Neutrophil (primary cell): ENCODE data around the gene SLC16A7.

Source experiments
- H3K27ac ChIP-seq: fragments of 200-600 bp; sonication (generic); 2 replicates; pipeline ENCODE4 v1.5.1; 2016; ENCODE audit warnings: mild to moderate bottlenecking, moderate library complexity
- H3K27me3 ChIP-seq: fragments of 200-600 bp; sonication (generic); 2 replicates; pipeline ENCODE4 v1.6.0; 2016; ENCODE audit warnings: mild to moderate bottlenecking
- H3K36me3 ChIP-seq: fragments of 200-600 bp; sonication (generic); 2 replicates; pipeline ENCODE4 v1.5.1; 2017
- H3K4me1 ChIP-seq, 2 experiments: fragments of 200-600 bp in 1 of 2; sonication (generic) in 1 of 2; 1 replicate in 1 of 2; 2 replicates in 1 of 2; pipeline versions ENCODE4 v1.5.1 to v1.6.1; 2013 to 2016; ENCODE audit warnings: low read depth in 1 of 2, low read length in 1 of 2, mild to moderate bottlenecking in 1 of 2, moderate library complexity in 1 of 2; ENCODE audit not compliant: control insufficient read depth in 1 of 2, insufficient read depth in 1 of 2
- H3K4me3 ChIP-seq, 2 experiments: fragments of 200-600 bp in 1 of 2; sonication (generic) in 1 of 2; 1 replicate in 1 of 2; 2 replicates in 1 of 2; pipeline ENCODE4 v1.5.1; 2013 to 2016; ENCODE audit warnings: low read depth in 1 of 2, low read length in 1 of 2, mild to moderate bottlenecking in 1 of 2, moderate library complexity in 1 of 2
- H3K9me3 ChIP-seq: fragments of 200-600 bp; sonication (generic); 2 replicates; pipeline ENCODE4 v1.5.1; 2016
- TF ChIP-seq, protein P1 (sequence below): fragments of 200-600 bp; sonication (generic); IDR thresholded peaks from 2 replicates; pipeline ENCODE4 v1.5.1; 2016; ENCODE audit warnings: antibody characterized with exemption

SLC16A7 gene

DNA sequence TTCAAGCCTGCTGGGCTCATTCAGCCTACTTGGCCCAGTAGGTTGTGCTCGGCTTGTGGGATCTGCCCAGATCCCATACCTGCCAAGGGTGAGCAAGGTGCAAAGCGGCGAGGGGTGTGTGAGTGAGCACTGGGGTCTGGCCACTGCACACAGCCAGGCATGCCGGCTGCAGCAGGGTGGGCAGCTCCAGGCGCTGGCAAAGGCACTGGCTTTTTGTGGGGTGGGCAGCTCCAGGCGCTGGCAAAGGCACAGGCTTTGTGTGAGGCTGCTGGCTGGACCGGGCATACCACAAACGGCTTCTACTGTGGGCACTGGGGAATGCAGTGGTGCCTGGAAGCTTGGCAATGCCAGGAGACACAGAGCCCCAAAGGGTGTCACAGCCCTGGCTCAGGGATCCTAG, 137.4 kb downstream of the SLC16A7 start:
- no peak overlapping the region for H3K27ac ChIP-seq
- H3K9me3 ChIP-seq: no peaks in the 10 kb centered on the region
- H3K4me3 ChIP-seq: no peak overlapping the region
- H3K27me3 ChIP-seq: no peaks in the 10 kb centered on the region
- no peaks in the 10 kb centered on the region for H3K36me3 ChIP-seq
- no peaks in the 10 kb centered on the region for H3K4me1 ChIP-seq
- TF ChIP-seq, protein P1, sequence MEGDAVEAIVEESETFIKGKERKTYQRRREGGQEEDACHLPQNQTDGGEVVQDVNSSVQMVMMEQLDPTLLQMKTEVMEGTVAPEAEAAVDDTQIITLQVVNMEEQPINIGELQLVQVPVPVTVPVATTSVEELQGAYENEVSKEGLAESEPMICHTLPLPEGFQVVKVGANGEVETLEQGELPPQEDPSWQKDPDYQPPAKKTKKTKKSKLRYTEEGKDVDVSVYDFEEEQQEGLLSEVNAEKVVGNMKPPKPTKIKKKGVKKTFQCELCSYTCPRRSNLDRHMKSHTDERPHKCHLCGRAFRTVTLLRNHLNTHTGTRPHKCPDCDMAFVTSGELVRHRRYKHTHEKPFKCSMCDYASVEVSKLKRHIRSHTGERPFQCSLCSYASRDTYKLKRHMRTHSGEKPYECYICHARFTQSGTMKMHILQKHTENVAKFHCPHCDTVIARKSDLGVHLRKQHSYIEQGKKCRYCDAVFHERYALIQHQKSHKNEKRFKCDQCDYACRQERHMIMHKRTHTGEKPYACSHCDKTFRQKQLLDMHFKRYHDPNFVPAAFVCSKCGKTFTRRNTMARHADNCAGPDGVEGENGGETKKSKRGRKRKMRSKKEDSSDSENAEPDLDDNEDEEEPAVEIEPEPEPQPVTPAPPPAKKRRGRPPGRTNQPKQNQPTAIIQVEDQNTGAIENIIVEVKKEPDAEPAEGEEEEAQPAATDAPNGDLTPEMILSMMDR: no peak

DNA sequence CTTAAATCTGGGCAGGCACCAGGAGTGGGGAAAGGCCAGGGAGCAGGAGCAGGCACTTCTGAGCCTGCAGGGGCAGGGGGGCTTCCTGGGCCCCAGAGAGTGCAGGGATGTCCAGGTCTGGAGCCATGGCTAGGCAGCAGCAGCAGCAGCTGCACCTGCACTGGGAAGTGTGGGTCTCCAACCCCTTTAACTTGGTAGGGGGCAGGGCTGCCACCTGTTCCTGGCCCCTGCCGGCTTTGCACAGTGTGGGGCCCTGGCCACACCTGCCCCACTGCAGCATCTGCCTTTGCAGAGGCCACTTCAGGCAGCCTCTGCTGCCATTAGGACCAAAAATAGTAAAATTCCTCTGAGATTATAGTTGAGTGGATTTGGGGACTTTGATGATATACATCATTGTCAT, 138.5 kb downstream of the SLC16A7 start:
- Histone ChIP-seq H3K27ac (no peak overlapping the region), H3K36me3 (no peaks in the 10 kb centered on the region), H3K4me3 (no peak overlapping the region), H3K9me3 (no peaks in the 10 kb centered on the region), H3K27me3 (no peaks in the 10 kb centered on the region), H3K4me1 (no peaks in the 10 kb centered on the region)
- TF ChIP-seq, protein P1: no peak

DNA sequence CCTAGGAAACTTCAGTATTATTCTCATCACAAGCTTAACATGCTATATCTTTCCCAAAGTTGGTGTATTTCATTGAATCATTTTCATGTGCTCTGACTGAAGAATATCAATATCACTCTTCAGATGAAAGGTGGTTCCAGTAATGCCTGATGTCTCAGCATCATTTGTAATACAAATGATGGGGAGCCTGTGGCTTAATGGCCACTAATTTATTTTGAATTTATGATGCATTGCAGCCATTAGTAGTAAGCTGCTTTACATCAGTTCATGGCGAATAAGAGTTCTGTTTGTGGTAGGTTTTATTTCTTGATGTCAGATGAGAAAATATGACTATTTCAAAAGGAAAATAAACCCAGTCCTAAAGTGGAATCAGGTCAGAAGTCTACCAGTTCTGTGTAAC, 139.4 kb downstream of the SLC16A7 start:
- no peak overlapping the region for H3K4me3 ChIP-seq
- TF ChIP-seq, protein P1: no peak
- H3K27ac ChIP-seq: no peak overlapping the region
- H3K27me3 ChIP-seq: no peaks in the 10 kb centered on the region
- no peaks in the 10 kb centered on the region for H3K9me3 ChIP-seq
- H3K4me1 ChIP-seq: no peaks in the 10 kb centered on the region
- no peaks in the 10 kb centered on the region for H3K36me3 ChIP-seq

DNA sequence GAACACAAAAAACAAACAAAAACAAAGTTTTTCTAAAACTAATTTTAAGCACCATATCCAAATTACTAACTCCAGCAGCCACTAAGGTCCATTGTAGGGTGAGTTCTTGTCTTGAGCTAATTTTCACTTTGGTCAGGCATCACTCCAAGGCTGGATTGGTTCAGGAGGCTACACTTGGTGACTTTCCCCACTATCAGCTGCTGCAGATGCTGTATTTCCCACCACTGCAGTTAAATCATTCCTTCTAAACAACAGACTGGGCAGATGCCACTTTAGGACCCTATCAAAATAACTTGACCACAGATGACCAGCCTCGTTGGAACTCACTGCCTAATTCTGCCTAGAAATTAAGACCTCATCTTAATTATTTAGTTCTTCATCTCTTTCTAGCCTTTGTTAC, 140.5 kb downstream of the SLC16A7 start:
- Histone ChIP-seq H3K4me3 (no peak overlapping the region), H3K4me1 (no peaks in the 10 kb centered on the region), H3K27me3 (no peaks in the 10 kb centered on the region), H3K9me3 (no peaks in the 10 kb centered on the region), H3K27ac (no peak overlapping the region), H3K36me3 (no peaks in the 10 kb centered on the region)
- TF ChIP-seq, protein P1: no peak

DNA sequence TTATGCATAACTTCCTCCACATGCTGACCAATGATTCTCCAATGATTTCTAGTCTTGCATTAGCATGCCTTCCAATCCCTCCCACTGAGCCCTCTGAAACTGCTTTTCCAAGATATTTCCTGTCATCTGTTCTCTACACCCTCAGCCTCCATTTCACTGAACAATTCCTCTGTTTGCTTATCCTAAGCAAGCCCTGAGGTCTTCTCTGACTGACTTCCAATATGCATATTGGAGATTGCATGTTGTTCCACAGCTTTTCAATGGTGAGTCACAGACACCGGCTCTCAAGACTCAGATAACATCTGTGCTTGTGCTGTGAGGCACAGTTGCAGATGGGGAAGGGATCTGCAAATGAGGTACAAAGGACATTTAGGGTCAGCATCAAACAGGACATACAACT, 141.0 kb downstream of the SLC16A7 start:
- Histone ChIP-seq H3K4me1 (no peaks in the 10 kb centered on the region), H3K9me3 (no peaks in the 10 kb centered on the region), H3K4me3 (no peak overlapping the region), H3K36me3 (no peaks in the 10 kb centered on the region), H3K27ac (no peak overlapping the region), H3K27me3 (no peaks in the 10 kb centered on the region)
- TF ChIP-seq, protein P1: no peak
